IgD-negative memory B cell (primary cell): ENCODE data around the gene GPNMB. TPM values are rescaled to one million over a fixed set of nuclear protein-coding genes. Genes with fewer than 3 reads are reported as not detected.
"Not testable (repeated sequence)": the region's sequence is repeated elsewhere in the genome, so short reads cannot be mapped to it uniquely, and the experiment has no call there.

ENCODE experiments used
- H3K27ac Mint-ChIP-seq, 3 donors: one replicate each; pipeline ENCODE4 v1.8.0; 2020 to 2022; ENCODE audit warnings: mild to moderate bottlenecking in 3 of 3, mixed read lengths in 3 of 3, moderate library complexity in 1 of 3
- H3K27me3 Mint-ChIP-seq: one replicate; pipeline ENCODE4 v1.8.0; 2021; ENCODE audit warnings: mixed read lengths
- H3K36me3 Mint-ChIP-seq: one replicate; pipeline ENCODE4 v1.8.0; 2020; ENCODE audit warnings: mild to moderate bottlenecking, mixed read lengths
- H3K4me1 Mint-ChIP-seq, 3 donors: one replicate each; pipeline ENCODE4 v1.8.0; 2020 to 2022; ENCODE audit warnings: mixed read lengths in 3 of 3, mild to moderate bottlenecking in 1 of 3
- H3K4me3 Mint-ChIP-seq, 4 donors: one replicate each; pipeline ENCODE4 v1.8.0; 2020 to 2022; ENCODE audit warnings: mild to moderate bottlenecking in 4 of 4, mixed read lengths in 4 of 4, moderate library complexity in 3 of 4
- H3K9me3 Mint-ChIP-seq, 3 donors: one replicate each; pipeline ENCODE4 v1.8.0; 2020 to 2021; ENCODE audit warnings: mixed read lengths in 3 of 3, mild to moderate bottlenecking in 1 of 3
- polyA plus RNA-seq: library from polyadenylated mRNA; unstranded; fragments of 300-500 nt; fragmentation: Illumina TruSeq; gene quantifications from one replicate; pipeline ENCODE4 v1.2.3, GENCODE V29; 2021

Gene GPNMB
- polyA plus RNA-seq, 1 donor from 2014 or later: not detected

DNA sequence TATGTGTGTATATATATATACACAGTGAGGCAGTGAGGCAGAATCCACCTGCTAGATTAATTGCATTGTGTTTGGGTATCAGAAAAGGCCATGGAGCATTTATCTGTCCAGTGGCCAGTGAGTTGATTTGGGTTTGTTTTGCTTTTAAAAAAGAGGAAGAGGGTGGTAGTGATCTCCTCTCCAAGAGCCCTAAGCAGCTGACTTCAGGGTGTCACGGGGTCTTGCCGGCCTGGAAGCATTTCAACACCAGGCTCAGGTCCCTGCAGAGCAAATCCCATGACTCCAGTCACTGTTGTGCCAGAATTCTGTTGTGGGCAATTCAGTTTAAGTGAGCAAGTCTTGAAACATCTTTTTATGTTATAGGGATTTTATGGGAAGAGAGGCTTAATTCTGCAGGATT, 30.6 kb upstream of the GPNMB start:
- Mint-ChIP-seq H3K4me1 (no peaks in the 10 kb centered on the region), H3K9me3 (no peaks in the 10 kb centered on the region), H3K27ac (no peak overlapping the region), H3K36me3 (peaks cover 5% of the 10 kb centered on the region), H3K4me3 (no peak overlapping the region), H3K27me3 (peaks cover 5% of the 10 kb centered on the region)

DNA sequence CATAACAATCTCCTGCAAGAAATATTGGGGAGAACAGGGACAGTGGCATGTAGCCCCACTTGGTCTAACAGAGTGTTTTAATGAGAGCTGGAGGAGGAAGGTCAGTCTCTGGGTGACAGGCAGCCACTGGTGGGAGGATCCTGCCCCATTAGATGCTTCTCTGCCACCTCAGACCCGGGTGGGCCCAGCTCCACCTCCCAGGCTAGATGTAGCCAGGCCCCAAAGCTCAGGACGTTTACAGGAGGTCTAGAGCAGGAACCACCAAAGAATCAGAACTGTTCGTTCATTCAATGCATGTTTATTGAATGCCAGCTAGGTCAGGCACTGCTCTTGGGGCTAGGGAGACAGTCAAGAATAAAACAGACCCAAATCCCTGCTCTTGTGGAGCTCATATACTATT, 28.4 kb upstream of the GPNMB start:
- Mint-ChIP-seq H3K27me3 (peaks cover 7% of the 10 kb centered on the region), H3K9me3 (no peaks in the 10 kb centered on the region), H3K4me1 (no peaks in the 10 kb centered on the region), H3K27ac (peak overlapping the region in 1 of 3 donors; percentile 21), H3K4me3 (no peak overlapping the region), H3K36me3 (peaks cover 5% of the 10 kb centered on the region)

DNA sequence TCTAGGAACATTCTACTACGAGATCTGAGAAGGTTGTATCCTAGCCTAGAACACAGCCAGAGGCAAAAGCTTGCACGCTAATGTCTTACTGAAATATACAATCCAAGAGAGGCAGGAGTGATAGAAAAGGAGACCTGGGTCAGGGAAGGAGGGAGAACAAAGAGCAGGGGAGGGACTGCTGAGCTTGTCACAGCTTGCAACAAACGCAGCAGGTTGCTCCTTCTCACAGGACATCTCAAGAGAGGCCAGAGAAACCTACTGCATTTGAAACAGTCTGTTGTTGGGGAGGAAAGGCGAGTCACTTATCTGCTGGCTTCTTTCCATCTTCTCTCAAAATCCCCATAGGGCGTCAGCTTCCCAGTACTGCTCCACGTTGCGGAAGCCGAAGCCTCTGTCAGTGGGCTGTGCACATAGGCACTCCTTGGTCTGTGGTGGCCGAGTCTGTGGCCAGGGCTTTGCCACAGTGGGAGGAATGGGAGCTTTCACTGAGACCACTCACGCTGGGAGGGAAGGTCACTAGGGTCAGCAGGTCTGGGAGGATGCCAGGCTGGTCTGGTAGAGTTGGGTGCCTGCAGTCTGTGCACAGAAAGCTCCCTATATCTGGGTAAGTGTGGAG, 25.8 kb upstream of the GPNMB start:
- Mint-ChIP-seq H3K27ac (no peak overlapping the region), H3K36me3 (peaks cover 2% of the 10 kb centered on the region), H3K27me3 (peaks cover 7% of the 10 kb centered on the region), H3K9me3 (no peaks in the 10 kb centered on the region), H3K4me1 (peaks cover 0 to 1% (median 0%) of the 10 kb centered on the region in 3 donors), H3K4me3 (no peak overlapping the region)

DNA sequence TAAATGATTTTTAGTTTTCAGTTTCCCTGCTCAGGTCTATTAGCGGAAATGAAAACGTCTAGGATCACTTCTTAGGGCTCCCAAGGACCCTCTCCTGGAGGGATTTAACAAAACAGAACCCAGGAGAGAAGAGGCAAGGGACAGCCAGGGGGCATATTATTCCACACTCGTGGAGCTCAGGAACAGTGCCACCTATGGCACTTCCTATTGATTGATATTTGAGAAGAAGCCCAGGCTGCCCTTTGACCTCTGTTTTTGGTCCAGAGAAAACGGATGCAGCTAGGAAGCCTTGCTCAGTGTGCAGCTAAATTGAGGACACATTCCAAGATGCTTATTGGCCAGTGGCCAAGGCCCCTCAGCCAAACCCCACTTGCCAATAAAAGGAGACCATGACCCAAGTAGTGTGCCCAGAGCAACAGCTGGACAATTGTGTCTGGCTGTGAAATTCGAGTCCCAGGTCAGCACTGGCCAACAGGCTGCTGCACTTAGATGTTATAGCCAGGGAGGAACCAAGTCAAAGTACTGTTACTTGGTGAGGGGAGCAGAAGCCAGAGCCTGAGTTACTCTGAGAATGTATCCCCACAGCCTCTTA, 24.0 kb upstream of the GPNMB start:
- H3K27me3 Mint-ChIP-seq: peaks cover 6% of the 10 kb centered on the region
- no peak overlapping the region for H3K27ac Mint-ChIP-seq
- H3K4me3 Mint-ChIP-seq: no peak overlapping the region
- H3K9me3 Mint-ChIP-seq: no peaks in the 10 kb centered on the region
- H3K36me3 Mint-ChIP-seq: peaks cover 1% of the 10 kb centered on the region
- peaks cover 0 to 3% (median 0%) of the 10 kb centered on the region in 3 donors for H3K4me1 Mint-ChIP-seq

DNA sequence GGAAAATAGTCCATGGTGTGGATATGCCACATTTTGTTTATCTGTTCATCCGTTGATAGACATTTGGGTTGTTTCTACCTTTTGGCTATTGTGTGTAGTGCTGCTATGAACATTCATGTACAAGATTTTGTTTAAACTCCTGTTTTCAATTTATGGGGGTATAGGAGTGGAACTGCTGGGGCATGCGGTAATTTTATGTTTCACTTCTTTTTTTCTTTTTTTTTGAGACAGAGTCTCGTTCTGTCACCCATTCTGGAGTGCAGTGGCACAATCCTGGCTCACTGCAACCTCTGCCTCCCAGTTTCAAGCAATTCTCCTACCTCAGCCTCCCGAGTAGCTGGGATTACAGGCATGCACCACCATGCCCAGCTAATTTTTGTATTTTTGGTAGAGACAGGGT, 22.2 kb upstream of the GPNMB start:
- H3K36me3 Mint-ChIP-seq, H3K4me3 Mint-ChIP-seq, H3K4me1 Mint-ChIP-seq, H3K9me3 Mint-ChIP-seq, H3K27ac Mint-ChIP-seq, H3K27me3 Mint-ChIP-seq: not testable (repeated sequence)

DNA sequence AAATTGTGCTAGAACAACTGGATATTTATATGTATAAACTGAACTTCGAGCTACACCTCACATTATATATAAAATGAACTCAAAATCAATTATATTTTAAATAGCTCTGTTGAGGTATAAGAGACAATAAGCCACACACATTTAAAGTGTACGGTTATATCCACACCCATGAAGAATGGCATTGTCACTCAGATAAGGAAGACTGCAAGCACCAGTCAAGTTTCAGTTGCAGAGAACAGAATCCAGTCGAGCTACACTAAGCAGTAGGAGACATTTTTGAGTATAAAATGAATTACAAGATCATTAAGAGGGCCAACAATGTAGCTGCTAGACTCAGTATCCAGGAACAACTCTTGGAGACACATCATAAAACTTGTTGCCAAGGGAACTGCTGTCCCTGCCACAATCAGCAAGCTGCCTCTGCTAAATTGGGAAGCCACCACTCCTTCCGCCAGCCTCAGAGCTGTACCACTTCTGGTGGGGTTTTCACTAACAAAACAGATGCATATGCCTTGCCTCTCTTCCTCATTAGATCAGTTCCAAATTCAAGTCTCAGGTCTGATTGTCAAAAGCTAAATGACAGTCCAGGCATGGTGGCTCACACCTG, 19.6 kb upstream of the GPNMB start:
- Mint-ChIP-seq H3K36me3 (peaks cover 1% of the 10 kb centered on the region), H3K9me3 (peaks cover 0 to 4% (median 2%) of the 10 kb centered on the region in 3 donors), H3K27ac (no peak overlapping the region), H3K4me1 (peaks cover 0 to 3% (median 0%) of the 10 kb centered on the region in 3 donors), H3K4me3 (no peak overlapping the region), H3K27me3 (peaks cover 6% of the 10 kb centered on the region)

DNA sequence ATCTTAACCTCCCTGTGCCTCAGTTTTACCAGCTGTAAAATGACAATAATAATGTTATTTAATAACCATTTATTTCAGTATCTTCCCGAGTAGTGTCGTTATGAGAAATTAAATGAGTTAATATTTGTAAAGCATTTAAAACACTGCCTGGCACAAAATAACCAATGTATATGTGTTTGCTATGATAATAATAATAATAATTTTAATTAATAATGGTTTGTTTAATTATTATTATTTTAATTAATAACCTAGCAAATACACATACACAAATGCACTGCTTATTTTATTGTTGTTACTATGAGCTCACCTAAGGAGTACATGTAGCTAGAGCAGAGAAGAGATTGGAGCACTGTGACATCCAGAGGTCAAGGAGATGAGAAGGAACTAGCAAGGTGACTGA, 18.2 kb upstream of the GPNMB start:
- Mint-ChIP-seq H3K36me3 (peaks cover 1% of the 10 kb centered on the region), H3K27ac (no peak overlapping the region), H3K9me3 (peaks cover 0 to 4% (median 2%) of the 10 kb centered on the region in 3 donors), H3K4me1 (peaks cover 0 to 3% (median 1%) of the 10 kb centered on the region in 3 donors), H3K4me3 (no peak overlapping the region), H3K27me3 (peaks cover 3% of the 10 kb centered on the region)

DNA sequence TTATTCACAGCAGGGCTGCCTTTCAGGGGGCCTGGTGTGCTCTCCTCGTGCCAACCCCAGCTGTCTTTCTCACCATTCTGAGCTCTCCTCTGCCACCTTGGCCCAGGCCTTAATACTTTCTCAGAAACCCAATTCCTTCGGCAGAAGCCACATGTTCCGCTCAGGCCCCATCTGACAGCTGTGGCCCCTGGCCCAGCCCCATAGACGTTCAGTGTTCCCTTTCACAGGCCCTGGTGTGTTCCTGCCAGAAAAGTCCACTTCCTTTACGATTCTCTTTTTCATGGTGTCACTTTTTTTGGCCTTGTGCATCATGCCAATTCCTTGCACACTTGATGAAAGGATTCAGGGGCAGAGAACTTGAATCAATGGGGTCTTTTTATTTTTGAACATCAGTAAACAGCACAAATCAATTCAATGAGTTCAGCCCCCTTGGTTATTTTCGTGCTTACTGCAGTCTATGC, 15.9 kb upstream of the GPNMB start:
- H3K4me3 Mint-ChIP-seq: no peak overlapping the region
- no peak overlapping the region for H3K27ac Mint-ChIP-seq
- H3K9me3 Mint-ChIP-seq: peaks cover 0 to 4% (median 2%) of the 10 kb centered on the region in 3 donors
- H3K36me3 Mint-ChIP-seq: peaks cover 1% of the 10 kb centered on the region
- peaks cover 10 to 12% (median 11%) of the 10 kb centered on the region in 3 donors for H3K4me1 Mint-ChIP-seq
- H3K27me3 Mint-ChIP-seq: peaks cover 2% of the 10 kb centered on the region

DNA sequence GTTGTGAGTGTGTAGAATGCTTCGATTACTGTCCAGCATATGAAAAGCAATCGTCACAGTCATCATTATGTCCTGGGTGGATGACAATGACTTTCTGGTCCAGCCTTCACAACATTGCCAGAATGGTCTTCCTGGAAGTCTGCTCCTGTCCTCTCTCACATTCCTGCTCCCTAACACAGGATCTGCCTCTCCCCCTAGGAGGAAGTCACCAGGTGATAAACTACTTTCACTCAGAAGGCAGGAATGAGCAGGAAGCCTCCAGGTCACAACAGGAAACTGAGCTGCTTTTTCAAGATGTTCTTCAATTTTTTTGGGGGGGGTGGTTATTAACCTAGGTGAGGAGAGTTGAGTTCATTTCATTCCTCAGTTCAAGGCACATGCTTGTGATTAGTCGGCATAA, 13.6 kb upstream of the GPNMB start:
- H3K27ac Mint-ChIP-seq: no peak overlapping the region
- no peaks in the 10 kb centered on the region for H3K36me3 Mint-ChIP-seq
- H3K27me3 Mint-ChIP-seq: no peaks in the 10 kb centered on the region
- peaks cover 10 to 12% (median 10%) of the 10 kb centered on the region in 3 donors for H3K4me1 Mint-ChIP-seq
- H3K9me3 Mint-ChIP-seq: peaks cover 0 to 4% (median 2%) of the 10 kb centered on the region in 3 donors
- H3K4me3 Mint-ChIP-seq: no peak overlapping the region

DNA sequence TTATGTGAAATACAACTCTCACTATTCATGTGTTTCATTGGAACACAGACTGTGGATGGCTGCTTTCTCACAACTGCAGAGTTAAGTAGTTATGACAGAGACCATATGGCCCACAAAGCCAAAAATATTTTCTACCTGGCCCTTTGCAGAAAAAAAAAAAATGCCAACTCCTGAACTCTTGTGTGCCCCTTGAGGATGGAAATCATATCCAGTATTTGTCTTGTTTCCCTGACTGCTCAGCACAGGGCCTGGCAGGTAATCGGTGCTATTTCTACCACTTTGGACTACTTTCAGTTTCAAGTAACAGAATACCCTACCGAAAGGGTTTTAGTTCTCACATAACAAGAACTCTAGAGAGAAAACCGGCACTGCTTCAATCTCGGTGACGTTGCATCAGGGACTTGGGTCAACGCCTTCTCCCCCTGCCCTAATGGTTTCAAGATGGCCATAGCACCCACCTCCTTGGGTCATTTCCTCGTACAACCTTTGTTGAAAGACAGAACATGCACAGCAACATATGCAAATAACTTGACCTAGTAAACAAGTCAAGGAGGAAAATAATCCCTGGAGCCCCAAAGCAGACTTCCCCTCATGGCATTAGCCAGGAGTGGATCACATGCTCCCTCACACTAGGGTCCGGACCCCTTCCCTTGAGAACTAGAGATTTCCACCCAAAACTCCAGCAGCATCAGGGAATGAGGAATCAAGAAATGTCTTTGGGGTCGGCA, 11.8 kb upstream of the GPNMB start:
- no peaks in the 10 kb centered on the region for H3K27me3 Mint-ChIP-seq
- peaks cover 10 to 12% (median 10%) of the 10 kb centered on the region in 3 donors for H3K4me1 Mint-ChIP-seq
- peaks cover 0 to 2% (median 0%) of the 10 kb centered on the region in 3 donors for H3K9me3 Mint-ChIP-seq
- H3K36me3 Mint-ChIP-seq: peaks cover 1% of the 10 kb centered on the region
- H3K27ac Mint-ChIP-seq: peak overlapping the region in 1 of 3 donors; percentile 15
- peak overlapping the region in 3 of 4 donors; percentile 69 to 88 (median 76) for H3K4me3 Mint-ChIP-seq

DNA sequence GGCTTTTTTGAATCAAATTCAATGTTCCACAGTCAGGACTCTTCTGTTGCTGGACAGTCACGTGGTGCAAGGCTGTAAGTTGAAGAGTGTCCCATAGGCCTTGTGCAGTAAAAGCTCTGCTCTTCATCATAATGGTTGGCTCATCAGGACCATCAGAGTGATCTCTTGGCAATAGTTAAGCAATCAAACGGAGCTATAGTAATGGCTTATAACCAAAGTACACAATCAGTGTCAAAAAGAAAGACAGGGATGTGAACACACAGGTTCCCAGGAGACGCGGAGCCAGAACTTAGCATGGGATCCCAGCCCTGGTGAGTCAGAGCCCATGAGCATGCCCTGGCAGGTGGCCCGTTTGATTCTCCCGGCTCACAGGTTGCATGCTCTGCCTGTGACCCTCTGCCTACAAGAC, 10.8 kb upstream of the GPNMB start:
- Mint-ChIP-seq H3K9me3 (no peaks in the 10 kb centered on the region), H3K27me3 (no peaks in the 10 kb centered on the region), H3K4me1 (peaks cover 10 to 12% (median 10%) of the 10 kb centered on the region in 3 donors), H3K36me3 (peaks cover 3% of the 10 kb centered on the region), H3K27ac (no peak overlapping the region), H3K4me3 (no peak overlapping the region)

DNA sequence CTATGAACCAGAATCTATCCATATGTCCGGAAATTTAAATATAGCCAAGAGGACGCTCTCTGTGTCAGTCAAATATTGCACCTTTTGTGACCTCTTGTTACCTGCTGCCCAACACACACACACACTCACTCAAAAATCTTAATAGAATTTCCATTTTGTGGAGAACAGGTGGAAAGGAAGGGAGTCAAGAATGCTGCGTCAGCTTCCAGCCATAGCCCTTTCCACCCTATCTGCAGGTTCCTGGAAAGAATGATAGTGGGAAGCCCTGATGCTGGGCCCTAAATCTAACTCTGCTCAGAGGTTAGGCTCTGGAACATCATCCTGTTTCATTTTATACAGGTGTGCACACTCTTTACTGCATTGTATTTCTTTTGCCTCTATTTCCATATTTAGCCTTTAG, 9.6 kb upstream of the GPNMB start:
- H3K36me3 Mint-ChIP-seq: peaks cover 3% of the 10 kb centered on the region
- H3K4me3 Mint-ChIP-seq: no peak overlapping the region
- H3K27me3 Mint-ChIP-seq: no peaks in the 10 kb centered on the region
- no peaks in the 10 kb centered on the region for H3K9me3 Mint-ChIP-seq
- H3K4me1 Mint-ChIP-seq: peaks cover 10 to 12% (median 10%) of the 10 kb centered on the region in 3 donors
- H3K27ac Mint-ChIP-seq: no peak overlapping the region

DNA sequence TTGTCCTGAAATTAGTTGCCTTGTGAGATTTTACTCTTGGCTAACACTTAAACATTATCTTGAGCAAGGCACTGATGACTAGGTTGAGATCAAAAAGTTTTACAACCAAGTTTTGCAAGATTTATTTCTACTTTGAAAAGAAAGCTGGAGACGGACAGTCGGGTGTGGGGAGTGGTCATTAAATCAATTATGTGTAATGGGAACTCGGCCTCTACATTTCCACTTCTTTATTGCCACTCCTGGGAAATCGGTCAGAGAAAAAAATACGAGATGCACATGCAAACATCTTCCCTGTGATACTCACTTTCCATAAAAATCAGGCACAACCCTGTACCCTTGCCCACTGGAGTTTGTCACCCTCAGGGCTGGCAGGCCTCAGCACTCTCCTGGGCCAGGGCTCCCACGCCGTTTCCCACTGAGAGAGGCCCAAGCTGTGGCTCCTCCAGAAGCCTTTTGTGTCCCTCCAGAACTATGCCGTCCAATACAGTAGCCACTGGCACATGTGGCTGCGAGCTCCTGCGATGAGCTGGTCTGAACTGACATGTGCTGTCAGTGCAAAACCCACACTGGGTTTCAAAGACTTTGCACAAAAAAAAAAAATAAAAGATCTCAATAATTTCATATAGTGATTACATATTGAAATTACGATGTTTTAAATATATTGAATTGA, 7.5 kb upstream of the GPNMB start:
- peaks cover 6% of the 10 kb centered on the region for H3K27me3 Mint-ChIP-seq
- H3K4me3 Mint-ChIP-seq: no peak overlapping the region
- H3K27ac Mint-ChIP-seq: no peak overlapping the region
- no peaks in the 10 kb centered on the region for H3K9me3 Mint-ChIP-seq
- peaks cover 8 to 9% (median 8%) of the 10 kb centered on the region in 3 donors for H3K4me1 Mint-ChIP-seq
- peaks cover 5% of the 10 kb centered on the region for H3K36me3 Mint-ChIP-seq

DNA sequence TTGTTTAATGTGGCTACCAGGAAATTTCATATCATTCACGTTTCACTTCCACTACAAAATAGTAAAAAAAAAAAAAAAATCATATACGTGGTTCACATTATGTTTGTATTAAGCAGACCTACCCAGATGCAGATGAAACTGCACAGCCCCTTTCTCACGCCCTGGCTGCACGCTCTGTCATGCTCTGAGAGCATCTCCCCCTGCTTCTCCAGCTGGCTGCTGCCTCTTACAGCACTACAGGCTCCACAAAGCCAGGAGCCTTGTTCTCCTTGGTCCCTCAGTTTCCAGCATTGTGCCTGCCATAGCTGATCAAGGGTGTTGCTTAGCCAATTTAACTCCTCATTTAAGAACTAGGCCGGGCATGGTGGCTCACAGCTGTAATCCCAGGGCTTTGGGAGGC, 6.9 kb upstream of the GPNMB start:
- H3K27ac Mint-ChIP-seq: no peak overlapping the region
- H3K36me3 Mint-ChIP-seq: peaks cover 5% of the 10 kb centered on the region
- peaks cover 7% of the 10 kb centered on the region for H3K27me3 Mint-ChIP-seq
- H3K9me3 Mint-ChIP-seq: no peaks in the 10 kb centered on the region
- H3K4me3 Mint-ChIP-seq: no peak overlapping the region
- peaks cover 3 to 4% (median 4%) of the 10 kb centered on the region in 3 donors for H3K4me1 Mint-ChIP-seq

DNA sequence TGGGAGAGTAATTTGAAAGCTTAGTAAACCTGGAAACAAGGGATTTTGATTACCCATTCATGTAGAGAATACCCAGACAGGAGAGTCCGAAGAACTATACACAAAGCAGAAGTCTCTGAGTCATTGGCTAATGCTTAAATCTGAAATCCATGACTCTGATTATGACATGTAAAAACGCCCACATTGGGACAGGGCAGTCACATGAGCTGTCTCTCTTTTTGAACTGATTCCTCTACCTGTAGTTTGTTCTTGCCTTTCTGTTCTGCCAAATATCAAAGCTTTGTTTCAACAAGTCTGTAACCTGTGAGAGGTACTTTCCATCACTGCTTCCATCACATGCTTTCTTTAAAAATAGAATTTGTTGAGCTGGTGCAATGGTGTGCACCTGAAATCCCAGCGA, 4.3 kb upstream of the GPNMB start:
- Mint-ChIP-seq H3K27me3 (peaks cover 15% of the 10 kb centered on the region), H3K4me1 (peaks cover 0 to 2% (median 0%) of the 10 kb centered on the region in 3 donors), H3K36me3 (peaks cover 5% of the 10 kb centered on the region), H3K27ac (no peak overlapping the region), H3K9me3 (no peaks in the 10 kb centered on the region), H3K4me3 (no peak overlapping the region)
